GM21529 (cell line): Measurements from ENCODE around the gene CARD9.
"Not testable (repeated sequence)": the region's sequence is repeated elsewhere in the genome, so short reads cannot be mapped to it uniquely, and the experiment has no call there.

Source experiments
- ATAC-seq: cut with Tn5 transposase; IDR thresholded peaks from one replicate; pipeline ENCODE4 v1.9.1; 2021; ENCODE audit not compliant: unreplicated experiment

CARD9 gene

GRCh38 chr9:136326061-136326760 lies 47.3 kb downstream of the CARD9 start:
- no peak for ATAC-seq

DNA sequence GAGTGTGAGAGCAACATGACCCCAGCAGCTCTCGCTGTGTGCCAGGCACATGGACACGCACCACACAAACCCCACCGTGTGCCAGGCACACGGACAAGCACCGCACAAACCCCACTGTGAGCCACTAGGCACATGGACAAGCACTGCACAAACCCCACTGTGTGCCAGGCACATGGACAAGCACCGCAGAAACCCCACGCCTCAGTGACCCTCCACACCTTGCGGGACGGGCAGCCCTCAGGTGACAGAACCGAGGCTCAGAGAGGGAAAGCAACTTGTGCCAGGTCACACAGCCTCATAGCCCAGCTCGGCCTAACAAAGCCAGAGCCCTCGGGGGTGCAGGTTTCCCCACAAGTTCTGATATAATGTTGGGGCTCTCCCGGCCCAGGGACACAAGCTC lies 48.1 kb downstream of the CARD9 start:
- ATAC-seq, result no peak

DNA sequence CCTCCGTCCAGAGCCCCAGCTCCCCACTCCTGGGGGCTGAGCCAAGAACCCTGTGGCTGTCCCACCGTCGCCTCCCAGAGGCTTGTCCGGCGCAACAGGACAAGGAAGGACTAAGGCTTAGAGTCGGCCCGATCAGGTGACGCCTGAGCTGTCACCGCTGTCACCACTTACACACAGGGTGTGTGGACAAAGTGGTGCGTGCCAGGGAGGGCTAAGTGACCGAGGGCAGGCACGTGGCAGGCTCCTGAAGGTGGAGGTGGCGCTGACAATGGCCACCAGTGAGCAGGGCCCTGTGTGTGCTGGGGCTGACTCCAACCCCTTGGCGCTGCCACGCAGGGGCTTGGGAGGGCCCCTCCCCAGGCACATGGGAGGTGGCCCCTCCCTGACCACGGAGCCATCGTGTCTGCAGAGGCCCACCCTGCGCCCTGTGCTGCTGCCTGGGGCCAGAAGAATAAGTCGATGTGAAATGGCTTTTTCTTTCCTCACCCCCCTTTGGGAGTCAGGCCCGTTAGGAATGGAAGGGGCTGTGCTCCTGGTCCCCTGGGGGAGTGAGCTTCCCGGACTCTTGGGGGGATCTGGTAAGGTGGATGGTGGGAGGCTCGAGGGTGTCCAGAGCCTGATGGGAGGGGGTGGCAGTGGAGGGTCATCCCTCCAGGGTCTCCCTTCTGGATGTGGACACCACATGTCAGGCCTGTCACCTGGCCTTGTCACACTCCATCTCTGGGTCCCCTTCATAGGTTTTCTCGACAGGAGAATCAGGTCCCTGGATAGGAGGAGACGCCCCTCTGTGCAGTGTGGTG lies 48.8 kb downstream of the CARD9 start:
- ATAC-seq, result no peak

DNA sequence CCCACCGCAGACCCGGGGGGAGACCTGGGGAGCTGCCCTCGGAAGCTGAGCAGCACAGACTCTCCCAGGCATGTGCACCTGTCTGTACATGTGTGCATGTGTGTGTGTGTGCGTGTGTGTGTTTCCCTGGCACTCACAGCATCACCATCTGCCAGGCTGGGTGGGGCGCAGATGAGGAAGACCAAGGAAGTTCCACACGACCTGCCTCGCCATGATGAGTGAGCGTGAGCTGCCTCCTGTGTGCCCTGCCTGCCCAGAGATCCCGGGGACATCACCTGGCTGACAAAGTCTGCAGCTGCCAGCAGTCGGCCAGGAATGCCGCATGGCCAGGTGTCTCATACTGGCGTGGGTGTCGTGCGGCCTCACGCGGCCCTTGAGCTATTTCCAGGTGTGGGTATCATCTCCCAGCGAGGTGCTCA lies 50.1 kb downstream of the CARD9 start:
- ATAC-seq, result no peak

- no peak for ATAC-seq
Observed at GRCh38 chr9:136322756-136323330, 50.6 kb downstream of the CARD9 start.

- ATAC-seq, result no peak
Observed at GRCh38 chr9:136321561-136321960, 51.9 kb downstream of the CARD9 start.

DNA sequence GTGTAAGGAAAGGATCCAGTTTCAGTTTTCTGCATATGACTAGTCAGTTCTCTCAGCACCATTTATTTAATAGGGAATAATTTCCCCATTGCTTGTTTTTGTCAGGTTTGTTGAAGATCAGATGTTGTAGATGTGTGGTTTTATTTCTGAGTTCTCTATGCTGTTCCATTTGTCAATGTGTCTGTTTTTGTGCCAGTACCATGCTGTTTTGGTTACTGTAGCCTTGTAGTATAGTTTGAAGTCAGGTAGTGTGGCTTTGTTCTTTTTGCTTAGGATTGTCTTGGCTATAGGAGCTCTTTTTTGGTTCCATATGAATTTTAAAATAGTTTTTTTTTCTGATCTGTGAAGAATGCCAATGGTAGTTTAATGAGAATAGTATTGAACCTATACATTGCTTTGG lies 52.5 kb downstream of the CARD9 start:
- ATAC-seq, result not testable (repeated sequence)

DNA sequence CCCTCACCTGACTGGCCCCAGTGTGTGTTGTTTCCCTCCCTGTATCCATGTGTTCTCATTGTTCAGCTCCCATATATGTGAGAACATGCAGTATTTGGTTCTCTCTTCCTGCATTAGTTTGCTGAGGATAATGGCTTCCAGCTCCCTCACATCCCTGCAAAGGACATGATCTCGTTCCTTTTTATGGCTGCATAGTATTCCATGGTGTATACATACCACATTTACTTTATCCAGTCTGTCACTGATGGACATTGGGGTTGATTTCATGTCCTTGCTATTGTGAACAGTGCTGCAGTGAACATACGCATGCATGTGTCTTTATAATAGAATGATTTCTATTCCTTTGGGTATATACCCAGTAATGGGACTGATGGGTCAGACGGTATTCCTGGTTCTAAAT lies 53.5 kb downstream of the CARD9 start:
- not testable (repeated sequence) for ATAC-seq

GRCh38 chr9:136319244-136319643 lies 54.2 kb downstream of the CARD9 start:
- ATAC-seq, result not testable (repeated sequence)

- ATAC-seq, result no peak
Observed at GRCh38 chr9:136318776-136319241, 54.7 kb downstream of the CARD9 start.

- ATAC-seq, result no peak
Observed at GRCh38 chr9:136318111-136318775, 55.2 kb downstream of the CARD9 start.

DNA sequence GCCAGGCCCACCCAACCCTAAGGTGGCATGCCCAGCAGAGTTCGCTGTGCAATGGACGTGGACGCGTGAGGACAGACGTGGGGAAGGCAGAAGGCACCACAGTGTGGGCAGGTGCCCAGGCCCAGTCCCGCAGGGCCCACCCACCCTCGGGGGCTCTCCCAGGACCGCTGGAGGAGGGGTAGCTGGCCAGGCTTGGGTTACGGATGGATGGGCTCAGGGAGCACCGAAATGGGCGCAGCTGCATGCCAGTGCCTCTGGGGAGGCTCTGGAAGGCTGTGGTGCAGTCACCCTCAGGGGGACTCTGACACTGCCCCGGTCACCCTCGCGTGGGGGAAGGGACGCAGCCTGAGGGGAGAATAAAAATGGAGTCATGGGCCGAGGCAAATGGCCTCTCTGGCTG lies 55.8 kb downstream of the CARD9 start:
- no peak for ATAC-seq

- no peak for ATAC-seq
Observed at GRCh38 chr9:136316896-136317676, 56.4 kb downstream of the CARD9 start.

GRCh38 chr9:136316271-136316751 lies 57.2 kb downstream of the CARD9 start:
- ATAC-seq, result no peak

- ATAC-seq, result no peak
Observed at GRCh38 chr9:136314944-136315343, 58.5 kb downstream of the CARD9 start.

GRCh38 chr9:136314056-136314416 lies 59.4 kb downstream of the CARD9 start:
- no peak for ATAC-seq
